Measurements from ENCODE around the gene KCNQ1OT1. TPM values are rescaled to one million over a fixed set of nuclear protein-coding genes. Genes with fewer than 3 reads are reported as not detected.

The KCNQ1OT1 gene
- total and polyA plus RNA-seq, 10 donors = 0.02 to 3.1 (median 1.7) TPM

DNA sequence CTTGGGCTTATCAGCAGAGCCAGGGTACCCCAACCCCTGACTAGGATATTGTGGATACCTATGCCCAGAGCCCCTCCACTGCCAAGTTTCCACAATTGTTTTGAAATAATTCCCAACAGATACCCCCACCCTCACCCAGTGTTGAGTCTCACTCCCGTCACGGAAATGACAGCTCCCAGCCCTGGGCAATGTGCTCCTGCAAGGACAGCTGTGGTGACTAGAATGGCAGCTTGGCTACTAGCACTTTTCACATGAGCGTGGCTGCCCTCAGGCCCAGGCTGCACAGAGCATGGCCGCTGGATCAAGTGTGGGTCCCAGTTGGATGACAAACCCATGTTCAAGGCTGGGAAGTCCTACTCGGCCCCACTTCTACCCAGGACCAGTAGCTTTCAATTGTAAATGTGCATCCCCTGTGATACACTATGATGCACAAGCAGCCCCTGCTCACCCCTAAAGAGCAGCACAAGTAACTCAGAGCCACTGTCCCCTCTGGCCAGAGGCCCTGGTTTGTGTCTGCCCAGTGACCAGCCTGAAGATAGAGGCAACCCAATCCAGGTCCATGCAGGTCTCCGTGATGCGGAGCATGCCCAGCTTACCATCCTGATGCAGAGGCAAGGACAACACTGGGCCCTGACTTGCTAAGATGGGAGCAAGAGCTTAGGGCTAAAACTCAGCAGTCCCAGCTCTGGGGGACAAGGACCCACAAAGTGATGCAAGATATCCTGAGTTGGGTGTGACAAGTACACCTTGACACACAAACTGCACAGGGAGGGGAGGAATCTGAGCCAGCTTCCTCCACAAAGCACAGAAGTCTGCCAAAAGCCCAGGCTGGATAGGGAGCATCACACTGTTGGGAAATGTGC is 13.2 kb downstream of the KCNQ1OT1 start:
- H3K4me3 ChIP-seq = no peak overlapping the region
- TF ChIP-seq POLR2A (IDR thresholded peaks at IDR 0.05) (no peak), POLR2AphosphoS5 (IDR thresholded peaks at IDR 0.05) (no peak)
- TF ChIP-seq, protein P1, sequence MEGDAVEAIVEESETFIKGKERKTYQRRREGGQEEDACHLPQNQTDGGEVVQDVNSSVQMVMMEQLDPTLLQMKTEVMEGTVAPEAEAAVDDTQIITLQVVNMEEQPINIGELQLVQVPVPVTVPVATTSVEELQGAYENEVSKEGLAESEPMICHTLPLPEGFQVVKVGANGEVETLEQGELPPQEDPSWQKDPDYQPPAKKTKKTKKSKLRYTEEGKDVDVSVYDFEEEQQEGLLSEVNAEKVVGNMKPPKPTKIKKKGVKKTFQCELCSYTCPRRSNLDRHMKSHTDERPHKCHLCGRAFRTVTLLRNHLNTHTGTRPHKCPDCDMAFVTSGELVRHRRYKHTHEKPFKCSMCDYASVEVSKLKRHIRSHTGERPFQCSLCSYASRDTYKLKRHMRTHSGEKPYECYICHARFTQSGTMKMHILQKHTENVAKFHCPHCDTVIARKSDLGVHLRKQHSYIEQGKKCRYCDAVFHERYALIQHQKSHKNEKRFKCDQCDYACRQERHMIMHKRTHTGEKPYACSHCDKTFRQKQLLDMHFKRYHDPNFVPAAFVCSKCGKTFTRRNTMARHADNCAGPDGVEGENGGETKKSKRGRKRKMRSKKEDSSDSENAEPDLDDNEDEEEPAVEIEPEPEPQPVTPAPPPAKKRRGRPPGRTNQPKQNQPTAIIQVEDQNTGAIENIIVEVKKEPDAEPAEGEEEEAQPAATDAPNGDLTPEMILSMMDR (IDR thresholded peaks at IDR 0.05 in 8 of 11, conservative IDR thresholded peaks at IDR 0.05 in 3 of 11) = no peak
- peaks cover 7 to 49% (median 24%) of the 10 kb centered on the region in 6 donors for H3K4me1 ChIP-seq
- H3K9me3 ChIP-seq = no peaks in the 10 kb centered on the region
- intact Hi-C loops (cut with DNase I; ENCODE audit: low total_unique reads) = no loop called here
- peak; percentile 13 for DNase-seq
- no peaks in the 10 kb centered on the region for H3K27me3 ChIP-seq (replicated peaks in 1 of 7)
- 93 to 98% (median 95%) methylated on average over 6 to 7 of the region's 7 CpGs for WGBS, 5 donors
- no peak overlapping the region for H3K27ac ChIP-seq
- peaks cover 0 to 15% (median 0%) of the 10 kb centered on the region in 6 donors for H3K36me3 ChIP-seq

DNA sequence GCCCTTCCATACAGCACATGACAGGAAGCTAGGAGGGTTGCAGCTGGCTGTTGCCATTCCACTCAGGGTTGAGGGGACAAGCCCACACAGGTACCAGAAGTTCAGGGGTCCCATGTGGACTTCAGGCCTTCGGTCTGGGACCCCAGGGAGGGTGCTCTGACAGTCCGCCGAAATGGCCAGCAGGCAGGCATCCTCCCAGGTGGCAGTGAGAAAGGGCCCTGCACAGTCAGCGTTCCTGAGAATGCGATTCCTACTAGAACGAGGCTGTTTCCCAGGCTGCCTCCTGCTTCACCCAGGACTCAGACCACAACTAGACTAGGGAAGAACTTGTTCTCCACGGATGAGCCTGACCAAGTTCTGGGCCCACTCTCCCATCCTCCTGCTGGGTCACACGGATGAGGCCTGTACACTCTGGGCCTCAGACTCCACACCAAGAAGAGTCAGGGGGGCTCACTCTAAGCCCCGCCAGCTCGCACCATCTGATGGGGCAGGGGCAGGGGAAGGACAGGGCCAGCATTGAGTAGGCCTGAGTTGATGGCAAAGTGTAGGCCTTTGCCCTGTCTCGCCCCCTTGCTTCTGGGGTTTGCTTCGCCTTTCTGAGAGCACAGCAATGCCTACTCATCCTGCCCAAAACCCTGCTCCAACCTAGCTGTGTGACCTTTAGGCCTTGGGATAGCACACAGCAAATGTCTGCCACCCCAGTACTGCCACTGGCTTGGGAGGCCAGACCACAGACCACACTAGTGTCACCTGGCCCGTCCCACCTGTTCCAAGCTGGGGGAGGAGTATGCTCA is 14.0 kb downstream of the KCNQ1OT1 start:
- Histone ChIP-seq H3K4me1 (peaks cover 7 to 52% (median 31%) of the 10 kb centered on the region in 6 donors), H3K4me3 (no peak overlapping the region), H3K9me3 (no peaks in the 10 kb centered on the region), H3K27me3 (replicated peaks in 1 of 7) (no peaks in the 10 kb centered on the region), H3K27ac (no peak overlapping the region), H3K36me3 (peaks cover 0 to 15% (median 0%) of the 10 kb centered on the region in 6 donors)
- no peak for TF ChIP-seq POLR2A (IDR thresholded peaks at IDR 0.05)
- TF ChIP-seq, protein P1 (IDR thresholded peaks at IDR 0.05 in 8 of 11, conservative IDR thresholded peaks at IDR 0.05 in 3 of 11) = no peak
- TF ChIP-seq POLR2AphosphoS5 (IDR thresholded peaks at IDR 0.05) = no peak
- WGBS, 5 donors = 86 to 98% (median 94%) methylated on average over 9 to 13 of the region's 13 CpGs
- DNase-seq = peak; percentile 51
- intact Hi-C loops (cut with DNase I; ENCODE audit: low total_unique reads) = no loop called here

DNA sequence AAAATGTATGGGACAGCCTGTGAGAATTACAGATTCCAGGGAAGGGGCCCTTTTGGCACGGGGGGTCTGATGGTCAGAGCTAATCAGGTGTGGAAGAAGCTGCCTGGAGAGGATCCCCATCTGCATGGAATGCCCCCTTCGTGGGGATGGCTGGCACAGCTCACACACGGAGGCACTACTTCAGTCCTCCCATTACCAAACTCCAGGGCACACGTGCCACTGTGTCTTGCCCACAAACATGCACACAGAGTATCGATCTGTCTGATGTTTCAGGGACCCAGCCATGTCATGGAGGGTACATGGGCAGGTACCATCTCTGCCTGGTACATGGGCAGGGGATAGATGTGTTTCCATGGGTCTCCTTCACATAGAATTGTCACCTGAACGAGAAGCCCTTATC is 14.7 kb downstream of the KCNQ1OT1 start:
- no peak overlapping the region for H3K27ac ChIP-seq
- TF ChIP-seq POLR2AphosphoS5 (IDR thresholded peaks at IDR 0.05) = no peak
- TF ChIP-seq, protein P1 (IDR thresholded peaks at IDR 0.05 in 8 of 11, conservative IDR thresholded peaks at IDR 0.05 in 3 of 11) = no peak
- TF ChIP-seq POLR2A (IDR thresholded peaks at IDR 0.05) = no peak
- intact Hi-C loops (cut with DNase I; ENCODE audit: low total_unique reads) = no loop called here
- 83 to 96% (median 91%) methylated on average over 2 to 6 of the region's 6 CpGs for WGBS, 5 donors
- peaks cover 5 to 45% (median 28%) of the 10 kb centered on the region in 6 donors for H3K4me1 ChIP-seq
- H3K27me3 ChIP-seq (replicated peaks in 1 of 7) = no peaks in the 10 kb centered on the region
- H3K36me3 ChIP-seq = peaks cover 0 to 15% (median 0%) of the 10 kb centered on the region in 6 donors
- no peaks in the 10 kb centered on the region for H3K9me3 ChIP-seq
- no peak overlapping the region for H3K4me3 ChIP-seq
- peak; percentile 27 for DNase-seq
